GM18498 (cell line): Measurements from ENCODE around the gene FSTL3.

ENCODE experiments used
- ATAC-seq: cut with Tn5 transposase; IDR thresholded peaks from one replicate; pipeline ENCODE4 v1.9.1; 2021; ENCODE audit warnings: mild to moderate bottlenecking, moderate library complexity; ENCODE audit not compliant: unreplicated experiment

The FSTL3 gene

DNA sequence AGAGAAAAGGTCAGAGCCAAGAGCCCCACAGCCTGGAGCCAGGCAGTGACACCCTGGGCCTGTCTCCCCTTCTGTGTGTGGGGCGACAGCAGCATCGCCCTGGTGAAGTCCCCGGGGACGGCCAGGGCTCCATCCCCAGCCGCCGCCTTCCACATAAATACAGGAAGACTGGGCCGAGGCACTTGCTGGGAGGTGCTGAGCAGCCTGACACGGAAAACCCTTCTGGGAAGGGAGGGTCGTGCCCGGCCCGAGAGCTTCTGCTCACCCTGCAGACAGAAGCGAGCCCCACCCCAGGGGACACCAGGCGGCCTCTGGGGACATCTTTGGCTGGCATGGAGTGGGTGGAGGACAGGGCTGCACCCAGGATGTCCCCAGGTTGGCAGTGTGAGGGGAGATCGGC is 31.4 kb upstream of the FSTL3 start:
- no peak for ATAC-seq

DNA sequence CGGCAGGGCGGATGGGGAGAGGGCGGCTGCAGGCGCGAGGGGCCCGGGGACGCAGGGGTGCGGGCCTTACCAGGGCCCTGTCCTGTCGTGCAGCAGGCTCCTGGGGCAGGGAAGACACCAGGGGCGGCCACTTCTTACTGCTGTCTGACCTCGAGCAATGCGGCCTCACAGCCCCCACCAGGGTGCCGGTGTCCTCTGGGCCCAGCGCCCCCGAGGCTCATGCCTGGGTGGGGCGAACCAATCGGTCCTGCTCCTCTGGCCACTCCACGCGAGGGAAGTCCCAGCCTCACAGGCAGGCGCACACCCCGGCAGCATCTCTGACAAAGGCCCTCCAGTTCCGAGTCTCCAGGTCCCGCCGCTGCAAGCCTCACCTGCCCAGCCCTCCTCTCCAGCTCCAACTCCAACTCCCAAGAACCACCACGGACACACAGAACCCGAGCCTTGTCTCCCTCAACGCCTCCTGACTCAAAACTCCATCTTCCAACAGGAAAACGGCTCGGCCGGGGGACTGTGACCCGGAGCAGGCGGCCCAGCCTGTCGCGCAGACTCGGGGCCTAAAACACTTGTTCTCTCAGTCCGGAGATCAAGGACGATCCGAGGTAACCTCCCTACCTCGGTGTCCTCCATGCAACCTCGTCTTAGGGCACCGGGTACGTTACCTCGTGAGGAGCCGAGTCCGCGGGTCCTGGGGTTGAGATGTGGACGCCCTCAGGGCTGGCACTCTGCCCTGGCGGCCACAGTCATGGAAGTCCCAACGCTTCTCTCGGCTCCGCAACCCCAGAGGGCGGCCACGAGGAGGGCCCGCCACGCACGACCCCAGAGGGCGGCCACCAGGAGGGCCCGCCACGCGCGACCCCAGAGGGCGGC is 30.0 kb upstream of the FSTL3 start:
- ATAC-seq = no peak

DNA sequence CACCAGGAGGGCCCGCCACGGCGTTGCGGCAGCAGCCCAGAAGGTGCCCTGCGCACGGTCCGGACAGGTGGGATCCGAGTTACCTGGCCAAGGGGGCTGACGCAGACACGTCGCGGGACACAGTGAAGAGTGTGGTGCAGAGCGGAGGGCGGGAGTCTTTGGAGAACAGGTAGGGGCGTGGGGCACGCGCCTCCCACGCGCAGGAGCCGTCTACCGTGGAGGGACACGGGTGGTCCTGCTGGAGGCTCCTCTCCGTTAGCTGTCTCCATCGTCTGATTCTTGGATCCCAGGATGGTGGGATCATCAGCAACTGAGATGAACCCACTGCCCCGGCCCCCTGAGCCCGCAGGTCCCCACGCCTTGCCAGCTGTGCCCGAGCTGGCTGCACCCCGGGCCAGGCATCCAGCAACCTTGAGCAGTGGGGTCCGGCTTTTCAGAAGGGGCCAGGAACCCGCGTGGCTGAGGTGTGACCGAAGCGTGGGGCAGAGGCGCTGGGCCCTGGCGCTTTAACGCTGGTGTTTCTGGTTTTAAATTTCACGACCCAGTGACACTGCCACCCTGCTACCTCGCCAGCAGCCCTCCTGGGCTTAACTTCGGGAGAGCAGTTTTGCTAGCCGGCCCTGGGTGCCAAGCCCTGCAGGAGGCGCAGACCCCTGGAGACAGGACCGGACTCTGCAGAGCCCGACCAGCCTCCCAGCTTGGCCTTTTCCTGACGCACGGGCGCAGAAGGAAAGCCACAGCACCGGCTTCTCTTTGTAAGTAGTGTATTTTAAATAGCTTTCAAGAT is 29.2 kb upstream of the FSTL3 start:
- ATAC-seq = no peak

DNA sequence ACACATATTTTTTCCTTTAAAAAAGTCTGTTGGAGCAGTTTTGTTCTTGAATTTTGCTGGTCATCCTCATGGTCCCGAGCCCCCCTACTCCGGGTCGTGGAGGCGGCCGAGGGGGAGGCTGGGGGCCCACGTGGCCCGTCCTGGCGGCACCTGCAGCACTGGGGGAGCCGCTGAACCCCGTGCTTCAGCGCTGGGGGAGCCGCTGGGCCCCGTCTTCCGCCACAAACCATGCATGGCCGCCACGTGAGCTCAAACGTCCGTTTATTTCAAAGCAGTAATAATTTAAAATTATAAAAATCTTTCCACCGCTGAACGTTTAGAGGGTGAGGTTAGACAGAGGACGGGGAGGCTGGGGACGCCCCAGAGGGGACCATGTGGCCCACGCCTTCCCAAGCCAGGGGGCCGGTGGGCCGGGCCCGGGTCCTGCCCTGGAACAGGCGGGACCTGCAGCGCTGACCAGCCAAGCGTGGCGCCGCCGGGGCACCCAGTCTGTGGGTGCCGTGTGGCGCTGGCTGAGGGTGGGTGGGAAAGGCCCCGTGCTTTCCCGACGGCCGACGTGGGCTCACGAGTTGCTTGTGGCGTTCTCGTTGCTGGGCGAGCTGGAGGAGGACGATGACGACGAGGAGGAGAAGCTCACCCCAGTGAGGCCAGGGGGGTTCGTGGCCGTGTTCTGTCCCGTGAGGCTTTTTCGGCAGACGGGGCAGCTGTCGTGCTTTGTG is 28.5 kb upstream of the FSTL3 start:
- no peak for ATAC-seq

DNA sequence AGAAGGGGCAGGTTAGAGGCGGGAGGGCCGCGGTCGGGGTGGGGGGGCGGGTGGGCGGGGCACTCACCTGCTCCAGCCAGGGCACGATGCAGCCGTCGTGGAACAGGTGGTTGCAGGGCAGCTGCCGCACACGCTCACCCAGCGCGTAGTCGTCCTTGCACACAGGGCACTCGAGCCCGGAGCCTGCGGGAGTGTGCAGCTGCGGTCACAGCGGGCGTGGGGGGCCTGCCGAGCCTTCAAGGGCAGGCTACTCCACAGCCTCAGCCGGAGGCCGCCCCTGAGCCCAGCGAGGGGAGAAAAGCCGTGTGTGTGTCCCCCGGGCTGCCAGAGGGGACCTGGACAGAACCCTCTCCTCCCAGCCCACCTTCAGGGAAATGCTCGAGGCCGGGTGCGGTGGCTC is 27.9 kb upstream of the FSTL3 start:
- ATAC-seq = no peak

DNA sequence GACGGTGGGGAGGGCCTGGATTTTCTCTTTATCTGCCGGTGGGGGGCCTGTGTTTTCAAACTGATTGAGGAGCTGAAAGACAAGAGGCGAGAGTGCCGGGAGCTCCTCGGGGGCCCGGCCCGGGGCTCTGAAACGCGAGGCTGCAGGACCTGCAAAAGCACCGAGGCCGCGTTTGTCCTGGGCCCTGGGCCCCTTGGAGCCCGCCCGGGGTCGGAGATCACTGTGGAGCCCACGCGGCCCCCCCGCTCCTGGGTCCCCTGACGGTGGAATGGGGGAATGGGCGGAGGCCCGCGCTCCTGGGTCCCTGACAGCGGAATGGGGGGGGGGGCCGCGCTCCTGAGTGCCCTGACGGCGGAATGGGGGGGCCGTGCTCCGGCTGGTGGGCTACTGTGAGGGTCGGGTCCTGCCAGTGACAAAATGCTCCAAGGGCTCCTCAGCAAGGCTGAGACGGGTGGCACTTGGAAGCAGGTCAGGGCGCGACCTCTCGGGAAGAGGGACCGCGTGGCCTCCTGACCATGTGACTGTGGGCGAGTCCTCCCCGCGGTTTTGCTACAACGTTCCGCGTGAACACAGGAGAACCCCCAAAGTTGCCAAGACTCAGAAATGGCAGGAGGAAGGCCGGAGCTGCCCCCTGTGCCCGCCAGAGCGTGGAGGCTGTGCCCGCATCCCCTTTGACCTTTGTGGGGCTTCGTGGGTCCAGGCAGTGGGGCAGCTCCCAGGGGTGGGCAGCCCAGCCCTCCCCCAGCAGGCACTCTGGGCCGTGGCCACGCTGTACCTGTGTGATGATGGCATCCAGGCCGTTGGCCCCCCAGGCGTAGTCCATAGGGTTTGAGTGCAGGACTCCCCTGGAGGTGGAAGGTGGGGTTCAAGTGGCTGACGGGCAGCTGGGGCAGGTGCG is 27.0 kb upstream of the FSTL3 start:
- no peak for ATAC-seq

DNA sequence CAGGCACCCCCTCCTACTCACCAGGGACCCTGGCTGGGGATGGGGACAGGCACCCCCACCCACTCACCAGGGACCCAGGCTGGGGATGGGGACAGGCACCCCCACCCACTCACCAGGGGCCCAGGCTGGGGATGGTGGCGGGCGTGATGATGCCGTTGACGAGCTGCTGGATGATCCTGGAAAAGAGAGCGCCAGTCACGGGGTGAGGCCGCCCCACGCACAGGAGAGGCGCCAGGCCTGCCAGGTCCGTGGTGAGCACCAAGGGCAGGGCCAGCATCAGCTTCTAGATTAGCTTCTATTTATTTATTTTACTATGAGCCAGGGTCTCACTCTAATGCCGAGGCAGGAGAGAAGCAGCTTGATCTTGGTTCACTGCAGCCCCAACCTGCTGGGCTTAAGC is 26.1 kb upstream of the FSTL3 start:
- no peak for ATAC-seq

DNA sequence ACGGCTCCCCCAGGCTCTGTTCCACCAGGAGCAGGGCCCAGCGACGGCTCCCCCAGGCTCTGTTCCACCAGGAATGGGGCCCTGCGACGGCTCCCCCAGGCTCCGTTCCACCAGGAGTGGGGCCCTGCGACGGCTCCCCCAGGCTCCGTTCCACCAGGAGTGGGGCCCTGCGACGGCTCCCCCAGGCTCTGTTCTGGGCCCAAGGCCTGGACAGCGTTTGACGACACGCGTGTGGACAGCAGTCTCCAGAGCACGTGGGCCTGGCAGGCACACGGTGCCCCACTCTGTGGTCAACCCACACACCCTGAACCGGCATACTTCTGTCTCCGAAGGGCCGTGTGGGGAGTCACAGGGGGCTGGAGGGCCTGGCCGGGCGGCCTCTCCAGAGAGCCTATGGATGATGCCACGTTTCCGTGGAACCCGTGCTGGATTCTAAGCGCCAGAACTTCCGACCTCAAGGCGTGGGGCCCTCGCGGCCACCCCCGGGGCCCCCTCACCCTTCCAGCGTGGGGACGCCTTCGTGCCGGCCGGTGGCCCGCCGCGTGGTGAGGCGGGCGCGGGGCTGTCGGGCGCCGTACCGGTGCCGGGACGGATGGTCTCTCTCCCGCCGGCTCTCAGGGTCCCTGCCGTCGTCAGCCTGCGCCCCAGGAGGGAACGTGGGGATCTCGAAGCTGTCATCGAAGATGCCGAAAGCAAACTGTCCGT is 24.9 kb upstream of the FSTL3 start:
- no peak for ATAC-seq

DNA sequence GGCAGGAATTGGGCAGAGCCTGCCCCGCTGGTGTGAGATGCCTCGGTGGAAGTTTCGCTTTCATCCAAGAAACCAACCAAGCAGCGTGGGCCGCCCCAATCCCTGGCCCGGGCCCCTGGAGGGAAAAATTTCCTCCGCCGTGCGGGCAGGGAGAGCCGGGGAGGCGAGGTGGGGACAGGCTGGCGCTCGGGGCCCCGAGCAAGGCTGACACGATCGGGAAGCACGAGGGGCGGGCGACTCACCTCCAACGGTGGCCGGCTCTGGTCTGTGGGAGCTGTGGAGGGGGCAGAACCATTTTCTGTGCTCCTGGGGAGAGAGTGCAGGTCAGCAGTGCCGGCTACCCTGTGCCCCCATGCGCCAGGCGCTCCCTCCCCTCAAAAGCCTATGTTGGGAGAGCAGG is 24.2 kb upstream of the FSTL3 start:
- ATAC-seq = no peak

DNA sequence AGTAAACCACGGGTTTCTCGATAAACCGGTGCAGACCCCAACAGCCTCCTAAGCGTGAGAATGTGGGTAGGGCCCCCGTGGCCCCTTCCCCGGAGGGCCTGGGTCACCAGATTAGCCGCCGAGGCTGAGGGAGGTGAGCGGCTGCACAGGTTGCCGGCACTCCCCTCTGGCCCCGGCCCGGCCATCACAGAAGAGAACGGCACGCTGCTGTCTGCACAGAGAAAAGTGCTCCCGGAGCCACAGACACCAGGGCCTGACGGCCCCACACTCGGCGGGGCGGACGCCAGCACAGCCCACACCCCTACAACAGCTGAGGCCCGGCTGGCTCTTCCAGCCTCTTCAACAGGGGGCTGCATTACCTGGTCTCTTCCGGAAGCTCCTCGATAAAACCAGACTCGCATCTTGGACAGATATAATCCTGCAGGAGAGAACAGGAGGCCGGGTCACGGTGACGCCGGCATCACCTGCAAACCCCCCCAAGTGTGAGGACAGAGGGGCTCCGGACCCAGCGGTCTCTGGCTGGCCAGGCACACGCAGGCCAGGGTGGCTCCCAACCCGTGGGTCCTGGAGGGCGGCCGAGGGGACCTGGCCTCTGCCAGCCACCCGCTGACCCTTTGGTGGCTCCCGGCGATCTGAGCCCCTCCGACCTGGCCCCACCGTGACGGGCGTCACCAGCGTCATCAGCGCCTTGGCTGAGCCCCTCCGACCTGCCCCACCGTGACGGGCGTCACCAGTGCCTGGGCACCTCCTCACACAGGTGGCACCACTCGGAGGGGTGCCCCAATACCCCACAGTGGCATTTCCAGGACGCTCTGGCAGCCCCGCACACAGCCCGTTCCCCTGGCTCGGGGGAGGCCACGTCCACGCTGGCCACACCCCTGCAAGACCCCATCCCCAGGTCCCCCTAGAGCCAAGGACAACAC is 23.5 kb upstream of the FSTL3 start:
- no peak for ATAC-seq

DNA sequence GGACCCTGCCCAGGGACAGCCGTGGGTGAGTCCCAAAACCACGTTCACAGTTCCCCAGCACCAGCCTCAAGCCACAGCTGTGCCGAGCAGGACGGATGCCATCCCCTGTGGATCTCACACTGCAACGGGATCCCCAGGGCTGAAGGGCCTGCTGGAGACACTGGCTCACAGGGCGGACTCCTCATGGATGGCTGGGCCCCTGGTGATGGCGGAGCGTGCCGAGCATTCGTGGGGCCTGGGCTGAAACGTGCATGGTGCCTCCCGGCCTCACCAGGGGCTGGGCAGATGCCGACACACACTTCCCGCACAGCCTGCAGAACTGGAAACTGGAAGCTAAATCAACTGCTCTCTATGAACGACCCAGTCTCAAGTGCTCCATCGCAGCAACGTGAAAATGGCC is 22.8 kb upstream of the FSTL3 start:
- no peak for ATAC-seq

DNA sequence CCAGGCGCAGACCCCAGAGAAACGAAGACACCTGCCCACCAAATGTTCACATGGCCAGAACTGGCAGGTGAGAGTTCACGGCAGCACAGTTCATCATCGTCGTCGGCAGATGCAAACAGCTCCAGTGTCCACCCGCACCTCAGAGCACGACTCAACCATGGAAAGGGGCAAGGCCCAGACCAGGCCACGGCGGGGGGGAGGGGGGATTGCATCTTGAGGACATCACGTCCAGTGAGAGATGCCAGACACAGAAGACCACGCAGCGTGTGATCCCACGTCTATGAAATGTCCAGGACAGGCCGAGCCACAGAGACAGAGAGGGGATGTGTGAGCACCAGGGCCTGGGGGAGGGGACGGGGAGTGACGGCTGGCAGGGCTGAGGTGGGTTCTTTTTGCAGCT is 20.5 kb upstream of the FSTL3 start:
- ATAC-seq = no peak

DNA sequence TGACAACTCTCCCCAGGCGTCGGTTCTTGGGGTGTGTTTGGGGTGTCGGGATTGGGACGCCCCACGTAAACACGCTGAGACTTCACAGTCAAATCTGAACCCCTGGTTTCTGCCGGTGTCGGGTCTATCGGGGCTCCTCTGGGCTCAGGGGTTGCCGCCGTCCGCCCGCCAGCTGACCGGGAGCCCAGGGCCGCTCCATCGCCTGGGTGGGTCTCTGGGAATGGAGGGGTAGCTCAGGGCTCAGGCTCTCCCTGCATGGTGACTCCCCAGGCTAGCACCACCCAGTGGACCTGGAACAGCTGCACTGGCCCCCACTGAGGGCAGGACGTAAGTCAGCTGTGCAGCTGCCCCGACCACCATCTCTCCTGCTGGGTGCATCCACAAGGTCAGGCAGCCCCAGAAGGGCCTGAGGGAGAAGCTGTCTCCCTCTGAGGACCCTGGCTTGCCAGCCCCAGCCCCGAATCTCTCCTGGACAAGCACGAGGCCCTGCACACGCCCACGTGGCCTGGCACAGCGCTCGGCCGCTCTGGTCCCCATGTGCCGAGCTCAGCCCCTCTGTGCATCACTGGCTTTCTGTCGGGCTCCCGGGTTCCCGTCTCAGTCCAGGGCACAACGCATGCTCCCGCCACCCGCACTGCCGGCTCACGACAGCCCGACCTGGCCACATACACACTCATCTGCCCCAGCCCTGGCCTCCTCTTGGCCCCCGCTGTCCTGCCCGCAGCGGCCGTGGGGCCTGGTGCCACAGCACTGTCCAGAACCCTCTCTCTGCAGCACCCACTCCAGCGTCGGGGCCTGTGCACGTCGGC is 19.2 kb upstream of the FSTL3 start:
- ATAC-seq = no peak

DNA sequence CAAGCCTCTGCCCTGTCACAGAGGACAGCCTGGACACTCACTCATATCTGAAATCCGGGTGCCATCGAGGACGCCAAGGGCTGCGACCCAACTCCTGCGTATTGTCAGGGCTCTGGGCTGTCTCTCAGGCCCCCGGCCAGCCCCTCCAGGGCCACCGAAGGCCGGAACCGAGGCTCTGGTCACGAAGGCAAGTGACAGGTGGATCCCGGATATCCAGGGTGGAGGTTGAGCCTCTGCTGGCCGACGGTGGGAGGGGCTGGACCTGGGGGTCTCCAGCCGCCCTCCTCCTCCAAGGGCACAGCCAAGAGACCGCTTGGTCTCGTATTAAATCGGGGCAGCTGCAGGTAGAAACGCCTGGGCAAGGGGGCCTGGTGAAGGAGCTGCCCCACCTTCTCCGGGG is 18.6 kb upstream of the FSTL3 start:
- no peak for ATAC-seq

DNA sequence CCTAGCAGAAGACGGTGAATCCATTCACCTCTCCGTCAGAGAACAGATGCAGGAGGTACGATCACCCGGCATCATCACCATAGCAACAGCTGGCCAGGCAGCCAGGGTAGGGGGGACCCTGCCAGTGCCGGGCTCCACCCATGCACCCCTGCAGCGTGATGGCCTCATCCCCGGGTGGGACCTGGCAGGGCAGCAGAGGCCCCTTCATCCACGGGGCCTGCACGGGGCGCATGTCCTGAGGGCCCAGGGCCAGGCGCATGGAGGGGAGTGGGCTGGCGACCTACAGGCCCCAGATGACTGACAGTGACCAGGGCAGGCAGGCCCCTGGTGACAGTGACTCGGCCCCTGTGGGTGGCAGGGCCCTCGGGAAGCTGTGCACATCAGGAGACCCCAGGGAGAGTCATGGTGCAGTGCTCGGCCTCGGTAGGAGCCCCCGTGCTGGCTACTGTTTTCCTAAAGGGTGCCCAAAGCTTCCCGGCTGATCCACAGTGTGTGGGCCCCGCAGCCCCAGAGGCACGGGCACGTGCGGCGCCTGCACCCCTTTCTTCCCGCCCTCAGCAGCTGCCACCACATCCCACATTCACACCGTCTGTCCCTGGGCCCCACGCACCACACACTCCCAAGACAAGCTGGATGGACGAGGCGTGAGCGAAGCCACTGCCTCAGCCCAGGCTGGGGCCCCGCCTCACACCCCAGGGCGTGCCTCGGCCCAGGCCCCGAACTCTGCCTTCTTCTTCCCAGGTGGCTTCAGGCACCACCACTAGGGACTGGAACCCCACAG is 17.9 kb upstream of the FSTL3 start:
- ATAC-seq = no peak

DNA sequence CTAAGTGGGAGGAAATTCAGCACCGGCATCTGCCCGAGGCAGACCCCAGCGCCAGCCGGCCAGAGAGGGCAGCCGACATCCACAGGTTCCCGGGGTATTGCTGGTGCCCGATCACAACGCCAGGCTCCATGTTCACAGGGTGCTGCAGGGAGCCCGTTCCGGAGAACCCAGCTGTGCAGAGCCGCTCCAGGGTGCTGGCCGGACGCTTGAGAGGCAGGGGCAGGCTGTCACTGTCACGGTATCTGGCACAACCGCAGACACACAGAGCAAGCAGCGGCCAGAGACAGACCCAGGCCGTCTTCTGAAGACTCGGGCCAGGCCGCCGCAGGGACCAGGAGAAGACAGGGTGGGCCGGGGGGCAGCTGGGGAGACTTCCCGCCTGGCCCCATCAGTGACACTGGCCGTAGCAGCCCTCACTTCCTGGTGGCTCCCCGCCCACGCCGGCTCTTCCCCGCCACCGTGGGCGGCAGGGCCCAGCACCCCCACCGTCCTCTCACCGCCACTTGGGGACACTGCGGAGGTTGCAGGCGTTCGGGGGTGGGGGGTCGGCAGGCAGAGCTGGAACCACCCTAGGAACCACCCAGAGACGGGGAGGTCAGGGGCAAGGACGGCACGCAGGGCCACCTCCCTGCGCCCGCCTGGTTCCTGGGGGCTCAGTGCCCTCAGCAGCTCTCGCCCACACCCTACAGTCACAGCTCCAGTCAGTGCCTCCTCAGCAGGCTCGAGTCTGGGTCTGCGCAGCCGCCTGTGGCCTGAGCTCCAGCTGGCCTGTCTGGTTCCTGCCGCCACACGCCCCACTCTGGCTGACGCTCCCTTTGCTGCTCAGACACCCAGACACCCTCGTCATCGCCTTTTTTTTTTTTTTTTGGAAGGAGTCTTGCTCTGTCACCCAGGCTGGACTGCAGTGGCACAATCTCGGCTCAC is 17.0 kb upstream of the FSTL3 start:
- ATAC-seq = no peak
